Measurements from ENCODE around the gene TMEM61.

Gene TMEM61

DNA sequence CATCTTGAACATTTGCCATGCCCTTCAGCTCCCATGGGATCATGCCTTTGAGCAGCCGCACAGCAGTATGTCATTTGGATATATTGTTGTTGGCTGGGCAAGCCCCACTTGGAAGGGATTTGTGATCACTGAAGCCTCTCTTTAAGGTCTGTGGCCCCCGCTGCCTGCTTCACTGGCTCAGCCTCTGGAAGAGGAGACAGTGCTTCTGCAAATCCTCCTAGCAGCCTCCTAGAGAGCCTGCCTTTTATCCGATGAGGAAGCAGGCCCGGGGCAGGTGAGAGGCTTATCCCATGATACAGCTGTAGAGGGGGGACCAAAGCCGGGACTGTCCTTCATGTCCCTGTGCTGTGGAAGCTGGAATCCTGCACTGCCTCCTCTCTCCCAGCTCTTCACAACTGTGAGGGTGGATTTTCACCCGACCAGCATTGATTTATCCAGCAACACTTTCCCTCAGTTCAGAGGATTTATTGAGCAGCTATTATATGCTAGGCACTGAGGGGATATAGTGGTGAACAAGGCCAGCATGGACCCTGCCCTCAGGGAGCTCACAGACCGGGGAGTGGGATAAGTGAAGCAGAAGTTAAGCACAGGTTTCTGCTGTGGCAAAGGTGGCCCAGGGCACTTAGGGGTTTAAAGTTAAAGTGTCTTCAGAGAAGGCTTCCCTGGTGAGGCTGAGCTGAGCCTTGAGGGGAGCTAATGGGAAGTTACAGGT, 3.9 kb downstream of the TMEM61 start:
- no peak for DNase-seq (ENCODE audit: extremely low read depth in 1 of 2, low read depth in 1 of 2)

DNA sequence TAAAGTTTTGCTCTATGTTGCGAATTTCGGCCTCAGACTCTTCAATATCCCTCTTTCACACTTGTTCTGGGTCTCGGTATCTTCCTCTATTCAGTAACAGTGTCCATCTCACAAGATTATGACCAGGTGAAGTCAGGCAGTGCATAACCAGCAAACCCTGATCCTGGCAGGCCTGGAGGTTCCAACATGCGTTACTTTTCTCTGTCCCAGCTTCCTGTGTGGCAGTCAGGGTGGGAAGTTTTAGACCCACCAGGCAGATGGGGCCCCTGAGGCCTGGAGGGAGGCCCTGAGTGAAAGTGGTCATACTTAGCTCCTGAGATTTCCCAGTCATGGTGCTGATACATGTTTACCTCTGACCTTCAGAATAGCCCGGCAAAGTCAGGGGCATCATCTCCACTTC, 5.1 kb downstream of the TMEM61 start:
- DNase-seq (ENCODE audit: extremely low read depth in 1 of 2, low read depth in 1 of 2), result no peak

DNA sequence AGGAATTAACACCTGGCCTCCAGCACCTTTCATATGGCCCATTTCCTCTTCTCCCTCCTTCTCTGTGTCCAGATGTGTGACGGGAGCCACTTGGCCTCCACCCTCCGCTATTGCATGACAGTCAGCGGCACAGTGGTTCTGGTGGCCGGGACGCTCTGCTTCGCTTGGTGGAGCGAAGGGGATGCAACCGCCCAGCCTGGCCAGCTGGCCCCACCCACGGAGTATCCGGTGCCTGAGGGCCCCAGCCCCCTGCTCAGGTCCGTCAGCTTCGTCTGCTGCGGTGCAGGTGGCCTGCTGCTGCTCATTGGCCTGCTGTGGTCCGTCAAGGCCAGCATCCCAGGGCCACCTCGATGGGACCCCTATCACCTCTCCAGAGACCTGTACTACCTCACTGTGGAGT, 5.6 kb downstream of the TMEM61 start:
- DNase-seq (ENCODE audit: extremely low read depth in 1 of 2, low read depth in 1 of 2), result no peak

DNA sequence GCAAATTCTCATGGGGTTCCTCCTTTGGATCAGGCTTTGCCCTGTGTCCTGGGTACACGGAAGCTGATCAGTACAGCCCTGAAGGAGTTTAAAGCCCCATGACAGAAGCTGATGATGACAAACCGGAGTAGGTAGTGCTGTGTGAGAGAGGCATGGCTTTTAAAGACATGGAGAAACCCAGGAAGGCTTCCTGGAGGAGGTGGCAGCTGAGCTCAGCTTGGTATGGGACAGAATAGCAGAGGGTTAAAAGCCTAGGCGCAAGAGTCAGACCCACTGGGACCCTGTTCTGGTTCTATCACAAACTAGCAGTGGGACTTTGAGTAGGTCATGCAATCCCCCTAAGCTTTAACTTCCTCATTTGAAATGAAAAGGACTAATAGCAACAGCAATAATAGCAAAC, 6.1 kb downstream of the TMEM61 start:
- no peak for DNase-seq (ENCODE audit: extremely low read depth in 1 of 2, low read depth in 1 of 2)

DNA sequence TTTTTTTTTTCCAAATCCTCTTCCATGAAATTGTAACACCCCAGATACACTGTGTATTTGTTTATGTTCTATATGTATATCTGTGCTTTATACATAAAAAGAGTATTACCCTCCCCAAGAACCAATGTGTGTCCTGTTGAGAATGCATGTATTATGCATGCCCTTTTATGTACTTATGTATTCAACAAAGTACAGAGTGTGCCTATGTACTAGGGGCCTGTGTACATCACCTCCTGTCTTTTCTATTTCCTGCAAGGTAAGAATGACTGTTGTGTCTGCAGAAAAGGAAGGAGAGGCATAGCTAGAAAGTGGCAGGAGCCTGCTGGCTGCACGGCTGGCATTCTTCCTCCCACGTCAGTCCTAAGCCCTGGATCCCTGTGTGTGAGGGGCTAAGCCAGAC, 7.0 kb downstream of the TMEM61 start:
- DNase-seq (ENCODE audit: extremely low read depth in 1 of 2, low read depth in 1 of 2), result no peak

DNA sequence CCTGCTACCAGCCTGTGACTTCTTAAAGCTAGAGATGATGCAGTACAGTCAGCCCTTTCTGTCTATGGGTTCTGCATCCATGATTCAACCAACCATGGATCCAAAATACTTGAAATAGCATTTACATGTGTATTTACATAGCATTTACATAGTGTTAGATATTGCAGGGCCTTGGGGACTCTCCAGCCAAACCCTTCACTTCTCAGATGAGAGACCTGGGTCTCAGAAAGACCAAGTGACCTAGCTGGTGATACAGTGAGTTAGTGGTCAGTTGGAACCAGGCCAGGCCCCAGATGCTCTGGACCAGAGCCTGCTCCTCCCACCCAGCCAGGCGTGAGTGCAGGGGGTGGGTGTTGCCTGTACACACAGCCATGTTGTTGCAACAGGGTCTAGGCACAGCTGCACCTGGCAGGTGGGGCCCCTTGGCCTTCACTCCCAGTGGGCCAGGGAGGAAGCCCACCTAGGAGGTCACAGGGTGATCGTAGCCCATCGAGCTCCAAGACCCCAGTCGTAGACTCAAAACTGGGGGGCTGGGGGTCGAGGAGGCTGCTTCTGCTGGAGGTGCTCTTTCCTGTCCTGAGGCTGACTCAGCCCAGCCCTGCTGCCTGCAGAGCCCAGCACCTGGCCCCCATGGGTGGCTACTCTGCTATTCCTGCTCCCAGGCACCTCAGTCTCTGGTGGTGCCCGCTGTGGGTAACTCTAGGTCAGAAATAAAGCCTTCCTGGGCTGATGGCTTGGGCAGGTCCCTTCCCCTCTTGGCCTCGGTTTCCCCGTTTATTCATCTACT, 7.7 kb downstream of the TMEM61 start:
- no peak for DNase-seq (ENCODE audit: extremely low read depth in 1 of 2, low read depth in 1 of 2)

DNA sequence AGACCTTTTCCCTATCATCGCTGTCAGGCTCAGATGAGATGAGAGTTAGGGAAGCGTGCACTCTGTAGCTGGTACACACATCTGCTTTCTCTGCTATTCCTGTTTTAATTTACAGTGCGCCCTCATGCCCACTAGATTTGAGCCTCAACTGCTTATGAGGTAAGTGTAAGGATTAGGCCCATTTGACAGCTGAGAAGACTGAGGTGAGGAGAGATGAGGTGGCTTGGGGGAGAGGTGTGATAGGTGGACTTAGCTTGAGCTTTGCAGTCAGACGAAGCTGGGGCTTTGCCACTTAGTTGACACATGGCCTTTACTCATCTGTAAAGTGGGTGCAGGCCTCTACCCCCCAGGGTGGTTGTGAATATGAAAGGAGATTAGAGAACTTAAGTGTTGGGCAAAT, 8.5 kb downstream of the TMEM61 start:
- no peak for DNase-seq (ENCODE audit: extremely low read depth in 1 of 2, low read depth in 1 of 2)

DNA sequence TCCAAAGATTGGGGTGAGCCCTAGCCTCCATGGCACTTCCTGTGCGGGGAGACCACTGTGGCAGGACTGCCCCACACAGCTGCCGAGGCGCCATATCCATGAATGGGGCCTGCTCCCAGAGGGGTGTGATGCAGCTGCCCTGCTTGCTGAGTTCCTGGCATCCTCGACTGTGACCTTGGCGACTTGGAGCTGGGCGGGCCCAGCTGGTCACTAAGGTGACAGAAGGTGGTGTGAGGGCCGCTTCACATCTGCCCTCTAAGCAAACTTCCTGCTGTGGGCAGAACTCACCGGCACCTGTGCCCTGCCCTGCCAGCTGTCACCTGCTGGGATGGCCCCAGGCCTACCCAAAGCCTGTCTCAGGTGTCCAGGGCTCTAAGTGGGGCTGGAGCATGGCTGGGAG, 9.0 kb downstream of the TMEM61 start:
- DNase-seq (ENCODE audit: extremely low read depth in 1 of 2, low read depth in 1 of 2), result no peak

DNA sequence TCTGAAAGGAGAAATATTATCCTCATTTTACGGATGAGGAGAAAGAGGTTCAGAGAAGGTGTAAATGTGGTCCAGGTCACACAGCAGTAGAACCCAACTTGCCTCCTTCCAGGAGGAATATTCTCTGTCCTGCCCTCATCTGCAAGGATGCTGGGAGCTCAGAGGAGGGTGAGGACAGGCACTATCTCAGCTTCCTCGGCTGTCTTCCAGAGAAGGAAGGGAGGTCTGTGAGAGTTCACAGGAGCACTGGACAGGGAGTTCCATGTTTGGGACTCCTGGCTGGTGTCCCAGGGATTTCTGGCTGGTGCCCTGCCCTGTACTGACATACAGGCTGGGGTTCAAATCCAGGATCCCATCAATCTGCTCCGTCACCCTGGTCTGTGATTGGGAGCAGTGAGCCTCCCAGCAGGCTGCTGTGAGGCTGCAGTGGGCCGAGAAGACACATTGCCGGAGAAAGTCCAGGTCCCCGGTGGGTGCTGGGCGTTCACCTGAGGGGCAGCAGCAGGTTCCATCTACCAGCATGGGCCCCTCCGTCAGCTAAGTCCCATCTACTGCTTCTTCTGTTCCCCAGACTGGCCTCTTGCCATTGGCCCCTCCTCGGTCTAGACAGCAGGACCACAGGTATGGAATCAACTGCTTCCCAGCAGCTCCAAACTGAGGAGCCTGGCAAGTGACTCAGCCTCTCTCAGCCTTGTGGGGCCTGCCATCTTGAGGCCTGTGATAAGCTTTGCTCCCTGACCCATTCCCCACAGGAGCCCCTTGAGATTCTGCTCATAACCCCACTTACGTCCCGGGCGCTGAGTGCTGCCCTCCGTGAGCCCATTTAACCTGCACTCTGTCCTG, 9.8 kb downstream of the TMEM61 start:
- DNase-seq (ENCODE audit: extremely low read depth in 1 of 2, low read depth in 1 of 2), result no peak

DNA sequence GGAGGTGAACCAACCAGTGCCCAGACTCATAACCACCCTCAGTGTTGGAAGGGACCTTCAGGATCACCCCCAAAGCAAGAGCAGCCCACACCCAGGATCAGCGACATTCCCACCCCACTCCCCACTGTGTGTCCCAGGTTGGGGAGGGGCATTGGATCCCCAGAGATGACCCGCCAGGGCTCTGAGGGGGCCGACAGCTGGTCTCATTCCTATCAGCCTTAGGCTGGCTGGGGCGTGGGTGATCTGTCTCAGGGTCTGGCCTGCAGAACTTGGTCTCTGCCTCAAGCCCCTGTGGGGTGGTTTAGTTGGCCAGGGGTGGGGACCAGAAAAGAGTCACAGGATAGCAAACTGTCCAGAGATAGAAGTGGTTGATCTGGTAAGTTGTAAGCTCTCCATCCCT, 10.5 kb downstream of the TMEM61 start:
- no peak for DNase-seq (ENCODE audit: extremely low read depth in 1 of 2, low read depth in 1 of 2)

DNA sequence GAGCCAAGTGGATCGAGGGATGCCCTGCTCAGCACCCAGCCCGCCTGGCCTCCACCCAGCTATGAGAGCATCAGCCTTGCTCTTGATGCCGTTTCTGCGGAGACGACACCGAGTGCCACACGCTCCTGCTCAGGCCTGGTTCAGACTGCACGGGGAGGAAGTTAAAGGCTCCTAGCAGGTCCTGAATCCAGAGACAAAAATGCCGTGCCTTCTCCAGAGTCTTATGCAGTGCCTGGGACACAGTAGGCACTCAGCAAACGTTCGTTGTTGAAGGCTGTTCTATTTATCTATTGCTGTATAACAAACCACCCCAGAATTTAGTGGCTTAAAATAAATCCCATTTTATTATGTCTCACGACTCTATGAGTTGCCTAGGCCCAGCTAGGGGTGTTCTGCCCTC, 11.5 kb downstream of the TMEM61 start:
- no peak for DNase-seq (ENCODE audit: extremely low read depth in 1 of 2, low read depth in 1 of 2)

DNA sequence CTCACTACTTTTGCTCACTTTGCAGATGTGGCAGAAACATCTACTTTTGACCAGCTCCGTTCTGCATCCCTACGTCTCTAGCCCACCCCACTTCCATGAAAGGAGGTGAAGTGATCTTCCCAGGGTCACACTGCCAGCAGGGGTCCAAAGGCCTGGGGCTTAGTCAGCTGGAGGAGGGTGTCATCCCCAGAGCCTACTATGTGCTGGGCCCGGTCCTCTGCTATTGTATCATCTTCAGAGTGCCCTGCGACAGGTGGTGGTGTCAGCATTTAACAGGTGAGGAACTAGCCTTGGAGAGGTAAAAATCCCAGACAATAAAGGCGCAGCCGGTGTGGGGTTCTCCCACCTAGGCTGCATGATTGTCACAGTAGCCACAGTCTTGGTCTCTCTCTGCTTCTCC, 12.7 kb downstream of the TMEM61 start:
- DNase-seq (ENCODE audit: extremely low read depth in 1 of 2, low read depth in 1 of 2), result no peak

DNA sequence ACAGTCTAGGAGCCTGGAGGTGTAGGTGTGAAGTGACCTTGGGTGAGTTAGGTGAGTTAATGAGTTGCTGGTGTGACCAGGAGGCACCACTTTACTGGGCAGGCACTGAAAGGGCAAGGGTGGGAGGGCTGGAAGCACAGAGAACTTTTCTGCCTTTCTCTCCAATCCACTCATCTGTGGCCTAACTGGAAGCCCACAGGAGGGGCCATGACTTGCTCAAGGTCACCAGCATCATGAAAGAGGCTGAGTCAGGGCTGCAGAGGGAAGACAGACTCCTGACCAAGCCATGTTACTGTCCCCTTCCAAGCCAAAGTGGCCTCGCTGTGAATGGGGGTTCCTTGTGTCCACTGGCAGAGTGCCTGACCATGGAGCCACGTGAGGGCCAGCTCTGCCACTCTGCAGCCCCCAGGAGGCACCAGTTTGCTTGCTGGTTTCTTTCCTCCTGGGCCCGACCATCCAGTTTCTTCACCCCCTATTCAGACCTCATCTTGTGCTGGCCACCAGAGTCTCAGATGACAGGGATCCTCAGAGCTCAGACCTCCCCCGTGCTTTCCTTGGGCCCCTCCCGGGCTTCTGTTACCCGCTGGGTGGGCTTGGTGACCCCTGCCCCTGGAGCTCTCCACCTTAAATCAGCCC, 14.0 kb downstream of the TMEM61 start:
- no peak for DNase-seq (ENCODE audit: extremely low read depth in 1 of 2, low read depth in 1 of 2)

DNA sequence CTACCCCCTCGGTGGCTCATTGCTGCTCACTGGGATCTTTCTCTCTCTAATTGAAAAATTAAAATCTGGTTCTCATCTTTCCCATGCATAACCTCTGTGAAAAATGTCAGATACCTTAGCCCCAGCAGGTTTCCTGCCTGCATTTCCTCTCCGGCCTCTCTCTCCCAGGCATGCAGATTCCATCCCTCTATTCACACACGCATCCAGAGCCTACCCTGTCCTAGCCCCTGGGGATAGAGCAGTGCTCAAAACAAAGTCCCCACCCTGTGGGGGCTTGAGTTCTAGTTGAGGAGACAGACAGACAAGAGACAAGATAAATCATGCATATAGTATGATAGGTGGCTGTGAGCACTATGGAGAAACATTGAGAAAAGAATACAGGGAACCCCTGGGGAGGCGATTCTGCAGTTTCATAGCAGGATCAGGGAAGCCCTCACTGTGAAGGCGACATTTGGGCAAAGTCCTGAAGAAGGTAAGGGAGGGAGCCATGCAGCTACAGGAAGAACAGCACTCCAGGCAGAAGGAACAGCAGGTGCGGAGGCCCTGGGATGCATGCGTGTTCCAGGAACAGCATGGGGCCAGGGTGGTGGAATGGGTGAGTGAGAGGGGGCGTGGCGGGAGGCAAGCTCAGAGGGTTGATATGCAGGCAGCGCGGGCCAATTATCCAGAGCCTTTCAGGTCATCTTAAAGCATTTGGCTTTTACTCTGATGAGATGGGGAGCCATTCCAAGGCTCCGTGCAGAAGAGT, 14.8 kb downstream of the TMEM61 start:
- no peak for DNase-seq (ENCODE audit: extremely low read depth in 1 of 2, low read depth in 1 of 2)

DNA sequence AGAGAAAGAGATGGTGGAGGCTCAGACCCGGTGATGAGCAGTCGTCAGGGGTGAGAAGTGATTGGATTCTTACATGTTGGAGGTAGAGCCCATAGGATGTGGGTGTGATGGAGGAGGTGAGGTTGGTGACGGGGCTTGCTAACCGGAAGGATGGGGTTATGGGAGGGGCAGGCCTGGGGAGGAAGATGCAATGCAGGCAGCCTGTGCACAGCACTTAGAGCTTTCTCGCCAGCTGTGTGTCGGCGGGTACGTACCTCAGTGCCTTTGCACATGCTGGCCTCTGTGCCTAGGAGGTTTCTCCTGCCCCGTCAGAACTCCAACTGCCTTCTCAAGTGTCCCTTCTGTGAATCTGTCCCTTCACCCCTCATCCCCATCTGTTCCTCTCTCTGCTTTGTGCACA, 15.4 kb downstream of the TMEM61 start:
- DNase-seq (ENCODE audit: extremely low read depth in 1 of 2, low read depth in 1 of 2), result no peak

DNA sequence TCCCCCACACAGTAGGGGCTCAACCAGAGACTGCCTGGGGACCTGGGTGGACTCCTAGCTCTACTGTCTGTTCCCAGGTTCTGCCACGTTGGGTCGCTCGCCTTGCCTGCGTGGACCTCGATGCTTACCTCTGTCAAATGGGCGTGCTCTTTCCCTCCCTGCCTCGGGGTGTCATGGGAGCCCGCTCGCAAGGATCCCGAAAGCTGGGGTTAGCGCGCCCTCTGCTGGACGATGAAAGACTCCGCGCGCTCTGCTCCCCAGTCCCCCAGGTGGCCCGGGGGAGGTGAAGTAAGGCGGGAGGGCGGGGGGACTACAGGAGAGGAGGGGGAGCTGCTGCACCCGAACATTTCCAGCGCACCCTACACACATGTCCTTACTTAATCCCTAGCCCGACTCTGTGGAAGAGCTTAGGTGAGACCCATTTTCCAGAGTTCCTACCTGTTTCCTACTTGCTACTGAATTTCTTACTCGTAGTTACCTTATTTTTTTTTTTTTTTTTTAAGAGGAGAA, 16.0 kb downstream of the TMEM61 start:
- peak; percentile 11 to 69 for DNase-seq (ENCODE audit: extremely low read depth in 1 of 2, low read depth in 1 of 2)

DNA sequence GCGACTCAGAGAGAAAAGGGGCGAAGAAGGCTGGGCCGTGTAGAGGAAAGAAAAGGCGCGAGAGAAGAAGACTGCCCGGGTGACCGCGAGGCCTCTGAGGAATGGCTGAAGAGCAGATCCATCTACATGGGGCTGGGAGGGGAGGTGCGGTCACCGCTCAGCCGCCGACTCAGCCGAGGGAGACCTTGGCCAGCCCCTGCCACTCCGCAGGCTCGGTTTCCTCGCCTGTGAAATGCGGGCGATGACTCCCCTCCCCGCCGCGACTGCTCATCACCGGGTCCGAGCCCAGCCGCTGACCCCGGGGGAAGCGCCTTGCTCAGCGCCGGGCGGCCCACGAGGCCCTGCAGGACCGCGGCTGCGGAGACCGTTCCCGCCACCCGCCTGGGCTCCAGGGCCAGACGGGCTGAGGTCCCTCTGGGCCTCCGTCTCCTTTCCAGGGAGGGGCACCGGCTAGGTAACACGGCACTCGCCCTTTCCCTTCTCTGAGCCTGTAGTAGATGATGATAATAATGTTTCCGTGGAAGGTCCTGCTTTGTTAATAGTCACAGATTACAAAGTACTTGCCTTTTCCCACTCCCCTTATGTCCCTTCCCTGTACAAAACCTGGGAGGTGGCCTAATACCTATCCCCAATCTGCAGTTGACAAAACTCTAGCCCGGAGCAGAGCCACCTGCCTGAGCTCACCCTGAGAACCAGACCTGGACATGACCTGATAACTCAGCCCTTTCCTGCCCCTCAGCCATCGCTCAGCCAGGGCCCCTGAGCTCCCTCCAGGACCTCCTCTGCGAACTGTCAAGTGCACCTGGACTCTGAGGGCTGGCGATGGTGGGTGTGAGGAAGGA, 16.7 kb downstream of the TMEM61 start:
- DNase-seq (ENCODE audit: extremely low read depth in 1 of 2, low read depth in 1 of 2), result no peak

DNA sequence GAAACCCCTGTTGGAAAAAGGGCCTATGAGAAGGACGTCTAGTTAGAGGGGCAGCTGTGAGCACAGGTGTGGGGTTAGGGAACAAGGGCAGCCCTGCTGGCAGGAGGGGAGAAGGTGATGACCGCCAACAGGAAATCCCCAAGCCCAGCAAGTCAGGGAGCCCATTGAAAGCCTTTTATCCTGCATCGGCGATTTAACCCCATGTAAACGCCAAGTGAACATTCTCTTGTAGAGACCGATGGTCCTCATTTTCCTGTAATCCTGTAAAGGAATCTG, 17.2 kb downstream of the TMEM61 start:
- DNase-seq (ENCODE audit: extremely low read depth in 1 of 2, low read depth in 1 of 2), result no peak

DNA sequence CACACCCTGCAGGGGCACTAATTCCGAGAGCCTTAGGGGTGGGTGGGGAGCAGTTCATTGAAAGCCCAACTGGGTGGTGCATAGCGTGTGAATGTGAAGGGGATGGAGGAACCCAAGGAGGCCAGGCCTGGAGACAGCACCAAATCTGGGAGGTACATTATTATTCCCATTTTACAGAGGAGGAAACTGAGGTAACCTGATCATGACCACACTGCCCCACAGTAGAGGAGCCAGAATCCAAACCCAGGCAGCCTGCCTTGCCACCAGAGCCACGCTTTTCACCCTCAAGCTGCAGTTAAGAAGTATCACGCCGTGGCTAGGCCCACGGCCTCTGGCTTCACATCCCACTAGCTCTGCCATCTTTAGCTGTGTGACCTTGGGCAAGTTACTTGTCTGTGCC, 17.7 kb downstream of the TMEM61 start:
- no peak for DNase-seq (ENCODE audit: extremely low read depth in 1 of 2, low read depth in 1 of 2)

DNA sequence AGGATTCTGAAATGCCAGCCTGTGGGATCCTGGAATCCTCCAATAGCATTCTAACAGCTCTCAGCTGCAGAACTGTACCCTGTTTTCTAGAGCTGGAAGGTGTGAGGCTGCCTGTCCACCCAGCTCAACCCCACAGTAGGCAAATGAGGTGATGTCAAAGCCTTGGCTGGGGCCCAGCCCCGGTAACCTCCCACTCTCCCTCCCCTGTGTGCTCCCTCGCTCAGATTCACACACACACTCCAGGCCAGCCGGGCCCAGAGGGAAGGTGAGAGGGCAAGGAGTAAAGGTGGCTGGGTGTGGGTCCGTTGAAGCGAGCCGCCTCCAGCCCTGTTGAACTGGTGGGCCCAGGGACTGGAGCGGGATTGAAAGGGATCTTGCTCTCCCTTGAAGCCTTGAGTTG, 18.2 kb downstream of the TMEM61 start, which contains the start of gene BSND:
TSS of gene BSND (plus strand) at position 257 of the 400 bp plus-strand sequence. CDS start 254 bp downstream, outside the sequence.
- no peak for DNase-seq (ENCODE audit: extremely low read depth in 1 of 2, low read depth in 1 of 2)
